ENCODE data around the gene DHRS13. TPM values are rescaled to one million over a fixed set of nuclear protein-coding genes. Genes with fewer than 3 reads are reported as not detected.

Gene DHRS13
- total and polyA plus RNA-seq, 3 donors from 2014 or later = 8.7 to 18.6 (median 14.9) TPM

- no peaks in the 10 kb centered on the region for H3K36me3 ChIP-seq (ENCODE audit: low read depth, missing control alignments)
- intact Hi-C loops (cut with DNase I; ENCODE audit: low total_unique reads) = no loop called here
These were observed 18.7 kb downstream of the DHRS13 start for GRCh38 chr17:28883967-28884702.

GRCh38 chr17:28882154-28882895 is 20.6 kb downstream of the DHRS13 start:
- no peak for TF ChIP-seq CTCF (IDR thresholded peaks at IDR 0.05)
- TF ChIP-seq POLR2A (IDR thresholded peaks at IDR 0.05) = no peak
- intact Hi-C loops (cut with DNase I; ENCODE audit: low total_unique reads) = no loop called here
- no peaks in the 10 kb centered on the region for H3K36me3 ChIP-seq (ENCODE audit: low read depth, missing control alignments)
- DNase-seq = no peak
- WGBS, 2 donors = 91 to 95% methylated on average over 10 to 18 of the region's 18 CpGs
- no peak overlapping the region for H3K4me3 ChIP-seq
- H3K4me1 ChIP-seq = no peaks in the 10 kb centered on the region
- H3K9me3 ChIP-seq = no peaks in the 10 kb centered on the region
- H3K27ac ChIP-seq = no peak overlapping the region
- H3K27me3 ChIP-seq = no peaks in the 10 kb centered on the region

More at GRCh38 chr17:28883967-28884702, 18.7 kb downstream of the DHRS13 start:
- TF ChIP-seq CTCF (IDR thresholded peaks at IDR 0.05) (no peak), POLR2A (IDR thresholded peaks at IDR 0.05) (no peak)
- Histone ChIP-seq H3K4me1 (no peaks in the 10 kb centered on the region), H3K4me3 (no peak overlapping the region), H3K27ac (no peak overlapping the region), H3K9me3 (no peaks in the 10 kb centered on the region), H3K27me3 (no peaks in the 10 kb centered on the region)
- WGBS, 2 donors = 93 to 96% methylated on average over 25 to 27 of the region's 27 CpGs
- no peak for DNase-seq

GRCh38 chr17:28881533-28882056 is 21.3 kb downstream of the DHRS13 start:
- Histone ChIP-seq H3K9me3 (no peaks in the 10 kb centered on the region), H3K4me3 (no peak overlapping the region), H3K27ac (no peak overlapping the region), H3K4me1 (no peaks in the 10 kb centered on the region), H3K36me3 (ENCODE audit: low read depth, missing control alignments) (no peaks in the 10 kb centered on the region), H3K27me3 (no peaks in the 10 kb centered on the region)
- intact Hi-C loops (cut with DNase I; ENCODE audit: low total_unique reads) = no loop called here
- TF ChIP-seq POLR2A (IDR thresholded peaks at IDR 0.05) (no peak), CTCF (IDR thresholded peaks at IDR 0.05) (no peak)
- no peak for DNase-seq
- 91 to 93% methylated on average over 14 to 17 of the region's 17 CpGs for WGBS, 2 donors

- WGBS, 2 donors = 49 to 51% methylated on average over 6 to 10 of the region's 10 CpGs
- H3K36me3 ChIP-seq (ENCODE audit: low read depth, missing control alignments) = no peaks in the 10 kb centered on the region
These were observed 22.3 kb downstream of the DHRS13 start for GRCh38 chr17:28880572-28880945.

More at GRCh38 chr17:28880572-28880945, 22.3 kb downstream of the DHRS13 start:
- Histone ChIP-seq H3K27ac (no peak overlapping the region), H3K4me1 (no peaks in the 10 kb centered on the region), H3K27me3 (no peaks in the 10 kb centered on the region), H3K9me3 (no peaks in the 10 kb centered on the region), H3K4me3 (no peak overlapping the region)
- DNase-seq = no peak
- intact Hi-C loops (cut with DNase I; ENCODE audit: low total_unique reads) = no loop called here
- TF ChIP-seq CTCF (IDR thresholded peaks at IDR 0.05) (no peak), POLR2A (IDR thresholded peaks at IDR 0.05) (no peak)

Data from testis (tissue), 3 donors.